Measurements from ENCODE around the gene CAMK1.

Gene CAMK1

DNA sequence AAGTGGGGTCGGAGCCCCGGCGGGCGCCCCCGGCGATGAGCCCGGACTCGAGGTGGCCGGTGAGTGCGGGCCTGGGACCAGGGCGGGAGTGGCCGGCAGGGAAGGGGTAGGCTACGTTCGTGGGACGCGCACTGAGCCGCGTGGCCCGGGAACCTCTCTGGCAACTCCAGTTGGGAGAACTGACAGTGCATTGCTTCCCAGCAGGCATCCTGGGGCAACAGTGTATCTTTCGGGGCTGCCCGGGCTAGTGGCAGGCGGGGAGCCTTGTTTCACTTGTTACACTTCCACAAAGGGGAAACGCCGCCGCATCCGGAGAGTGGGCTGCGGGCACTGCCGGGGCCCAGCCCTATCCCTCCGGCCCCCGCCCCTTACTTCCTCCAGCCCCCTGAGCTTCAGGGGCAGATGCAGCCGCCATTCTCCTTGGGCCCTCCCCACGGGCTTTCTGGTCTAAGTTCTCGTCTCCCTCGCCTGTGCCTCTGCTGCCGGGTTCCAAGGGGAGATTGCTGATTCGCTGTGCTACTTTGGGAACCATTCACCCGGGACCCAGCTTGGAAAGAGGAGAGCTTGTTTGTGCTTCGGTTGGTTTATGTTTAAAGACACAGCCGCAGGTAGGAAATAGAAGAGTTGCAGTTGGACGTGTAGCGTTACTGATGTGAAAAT lies 37.5 kb downstream of the CAMK1 start:
- DNase-seq, result peak; percentile 50

DNA sequence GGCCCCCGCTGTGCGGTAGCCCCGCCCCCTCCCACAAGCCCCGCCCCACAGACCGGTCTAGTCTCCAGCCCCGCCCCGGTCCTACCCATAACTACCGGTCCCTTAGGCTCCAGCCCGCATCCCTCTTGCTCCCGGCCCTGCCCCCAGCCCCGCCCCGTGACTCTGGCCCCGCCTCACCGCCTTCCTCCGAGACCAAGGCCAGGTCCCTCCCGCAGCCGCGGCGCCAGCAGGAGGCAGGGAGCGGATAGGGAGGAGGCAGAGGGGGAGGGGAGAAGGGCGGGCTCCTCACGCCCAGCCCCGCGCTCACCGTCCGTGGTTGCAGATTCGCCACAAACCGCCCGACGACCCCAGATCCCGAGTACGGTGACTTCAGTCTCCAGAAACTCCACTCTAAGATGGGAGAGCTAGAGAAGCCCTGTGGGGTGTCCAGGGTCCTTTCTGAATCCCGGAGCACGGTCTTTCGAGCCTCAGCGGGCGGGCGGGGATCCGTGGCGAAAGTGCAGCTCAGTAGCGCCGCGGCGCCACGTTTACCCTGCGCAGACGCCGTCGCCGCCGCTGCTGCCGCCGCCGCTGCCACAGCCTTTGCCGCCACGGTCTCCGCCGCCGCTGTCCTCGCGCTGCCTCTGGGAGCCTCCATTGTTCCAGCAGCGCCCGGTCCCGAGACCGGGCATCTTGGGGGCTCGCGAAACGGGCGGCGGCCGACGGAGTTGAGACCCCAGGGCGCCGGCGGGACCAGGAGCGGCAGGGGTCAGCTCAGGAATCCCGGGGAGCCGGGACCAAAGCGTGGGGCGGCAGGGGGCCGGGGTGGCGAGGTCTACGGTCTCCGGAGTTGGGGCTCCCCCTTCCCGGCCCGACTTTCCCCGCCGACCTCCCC lies 38.3 kb downstream of the CAMK1 start, which contains the start of gene BRPF1:
Gene BRPF1, plus strand, starts transcription at position 530 of the 874 bp plus-strand sequence. CDS start 2,406 bp downstream, outside the sequence.
- DNase-seq, result peak; percentile 100

DNA sequence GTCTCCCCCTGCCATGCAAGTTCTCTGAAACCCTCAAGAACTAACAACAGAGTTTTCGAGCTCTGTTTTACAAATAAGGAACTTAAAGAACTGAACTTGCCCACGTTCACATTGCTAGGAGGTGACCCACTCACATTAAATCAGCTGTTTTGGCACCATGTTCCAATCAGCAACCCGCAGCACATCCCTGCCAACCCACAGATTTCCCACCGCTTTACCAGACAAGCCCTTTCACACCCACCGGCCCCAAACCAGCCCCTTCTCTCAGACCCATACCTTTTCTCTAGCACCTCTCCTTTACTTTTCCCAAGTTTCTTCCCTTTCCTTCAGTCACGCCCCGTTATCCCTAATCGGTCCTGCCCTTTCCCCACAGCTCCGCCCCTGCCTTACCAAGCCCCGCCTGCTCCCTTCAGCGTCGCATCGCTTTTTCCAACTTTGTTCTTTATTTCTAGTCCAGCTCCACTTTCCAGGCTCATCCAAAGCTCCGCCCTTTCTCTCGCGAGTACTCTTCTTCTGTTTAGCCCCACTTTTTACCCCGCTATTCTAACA lies 39.0 kb downstream of the CAMK1 start:
- DNase-seq, result no peak

DNA sequence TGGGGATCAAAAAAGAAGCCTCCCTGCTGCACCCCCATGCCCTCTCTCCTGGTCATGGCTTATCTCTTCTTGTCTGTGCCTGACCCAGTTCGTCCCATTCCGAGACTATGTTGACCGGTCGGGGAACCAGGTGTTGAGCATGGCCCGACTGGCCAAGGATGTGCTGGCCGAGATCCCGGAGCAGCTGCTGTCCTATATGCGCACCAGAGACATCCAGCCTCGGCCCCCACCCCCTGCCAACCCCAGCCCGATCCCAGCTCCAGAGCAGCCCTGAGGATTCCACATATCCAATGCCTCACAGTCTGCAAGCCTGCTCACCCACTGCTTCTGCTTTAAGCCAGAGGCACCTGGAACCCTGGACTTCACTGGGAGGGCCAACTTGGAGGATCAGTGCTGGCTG lies 40.3 kb downstream of the CAMK1 start:
- no peak for DNase-seq

DNA sequence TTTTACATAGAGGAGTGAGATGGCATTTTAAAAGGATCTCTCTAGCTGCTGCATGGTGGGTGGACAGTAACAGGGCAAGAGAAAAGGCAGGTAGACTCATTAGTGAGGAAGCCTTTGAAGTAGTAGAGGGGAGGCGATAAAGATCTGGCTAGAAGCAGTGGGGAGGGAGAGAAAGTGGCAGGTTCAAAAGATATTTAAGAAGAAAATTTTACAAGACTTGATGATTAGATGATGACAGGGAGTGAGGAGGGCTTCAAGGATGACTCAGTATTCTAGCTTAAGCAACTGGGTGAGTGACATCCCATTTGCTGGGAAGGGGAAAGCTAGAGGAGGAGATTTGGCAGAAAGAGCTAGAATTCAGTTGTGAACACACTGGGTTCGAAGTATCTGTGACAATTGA lies 42.0 kb downstream of the CAMK1 start:
- no peak for DNase-seq

DNA sequence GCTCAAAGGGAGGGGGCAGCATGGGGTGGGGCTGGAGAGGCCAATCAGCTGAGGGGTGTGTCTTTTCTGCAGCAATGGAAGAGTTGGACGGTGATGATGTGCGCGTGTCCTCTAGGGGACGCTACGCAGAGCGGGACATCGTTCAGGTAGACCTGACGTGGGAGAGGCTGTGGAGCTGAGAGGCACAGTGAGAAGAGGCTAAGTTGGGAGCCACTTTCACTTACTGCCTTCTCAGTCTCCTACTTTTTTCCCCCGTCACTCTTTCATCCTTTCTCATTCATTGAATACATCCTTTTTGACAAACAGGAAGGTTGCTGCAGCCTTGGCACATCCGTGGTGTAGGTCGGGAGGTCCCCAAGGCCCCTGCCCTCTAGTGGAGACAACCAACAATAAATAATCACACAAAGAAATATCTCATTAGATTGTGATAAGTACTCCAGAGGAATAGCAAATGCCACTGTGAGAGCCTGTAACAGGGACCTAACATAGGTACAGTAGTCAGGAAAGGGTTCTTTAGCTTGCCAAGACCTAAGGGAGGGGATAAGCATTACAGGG lies 42.6 kb downstream of the CAMK1 start:
- DNase-seq, result peak; percentile 70

DNA sequence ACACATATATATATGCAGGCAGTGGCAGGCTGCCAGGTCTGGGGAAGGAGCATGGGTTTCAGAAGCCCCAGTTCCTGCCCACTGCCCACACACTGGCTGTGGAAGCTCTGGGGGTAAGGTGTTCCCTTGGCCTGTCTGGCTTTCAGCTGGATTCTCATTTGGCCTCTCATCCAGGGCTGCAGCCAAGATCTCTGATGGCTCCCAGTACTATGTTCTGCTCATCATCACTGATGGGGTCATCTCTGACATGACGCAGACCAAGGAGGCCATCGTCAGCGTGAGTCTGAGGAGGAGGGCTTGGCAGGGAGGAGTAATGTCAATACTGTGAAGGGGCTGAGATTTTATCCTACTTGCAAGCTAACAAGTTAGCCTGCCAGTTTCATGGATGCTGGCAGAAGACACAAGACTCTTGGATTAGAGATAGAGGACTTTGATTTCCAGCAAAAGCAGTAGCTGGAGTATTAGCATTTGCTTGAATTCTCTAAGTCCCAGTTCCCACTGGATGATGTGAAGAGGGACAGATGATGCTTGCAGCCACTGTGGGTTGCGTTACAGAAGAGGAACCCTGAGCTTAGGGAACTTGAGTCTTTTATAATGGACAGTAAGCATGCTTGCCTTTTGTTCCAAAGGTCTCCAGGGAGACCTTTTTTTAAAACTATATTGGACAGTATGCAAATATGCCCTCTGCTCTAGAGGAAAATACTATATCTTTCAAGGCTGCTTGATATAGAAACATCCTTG lies 43.8 kb downstream of the CAMK1 start:
- no peak for DNase-seq

DNA sequence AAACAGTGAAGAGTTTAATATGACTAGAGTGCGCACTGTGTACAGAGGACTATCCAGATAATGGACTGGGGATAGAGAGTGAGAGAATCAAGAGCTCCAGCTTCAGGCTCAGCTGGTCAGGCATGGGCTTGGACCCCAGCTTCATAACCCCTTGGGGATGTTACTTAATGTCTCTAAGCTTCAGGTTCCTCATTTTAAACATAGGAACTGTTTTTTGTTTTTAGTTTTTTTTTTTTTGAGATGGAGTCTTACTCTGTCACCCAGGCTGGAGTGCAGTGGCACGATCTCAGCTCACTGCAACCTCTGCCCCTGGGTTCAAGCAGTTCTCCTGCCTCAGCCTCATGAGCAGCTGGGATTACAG lies 48.1 kb downstream of the CAMK1 start:
- no peak for DNase-seq

DNA sequence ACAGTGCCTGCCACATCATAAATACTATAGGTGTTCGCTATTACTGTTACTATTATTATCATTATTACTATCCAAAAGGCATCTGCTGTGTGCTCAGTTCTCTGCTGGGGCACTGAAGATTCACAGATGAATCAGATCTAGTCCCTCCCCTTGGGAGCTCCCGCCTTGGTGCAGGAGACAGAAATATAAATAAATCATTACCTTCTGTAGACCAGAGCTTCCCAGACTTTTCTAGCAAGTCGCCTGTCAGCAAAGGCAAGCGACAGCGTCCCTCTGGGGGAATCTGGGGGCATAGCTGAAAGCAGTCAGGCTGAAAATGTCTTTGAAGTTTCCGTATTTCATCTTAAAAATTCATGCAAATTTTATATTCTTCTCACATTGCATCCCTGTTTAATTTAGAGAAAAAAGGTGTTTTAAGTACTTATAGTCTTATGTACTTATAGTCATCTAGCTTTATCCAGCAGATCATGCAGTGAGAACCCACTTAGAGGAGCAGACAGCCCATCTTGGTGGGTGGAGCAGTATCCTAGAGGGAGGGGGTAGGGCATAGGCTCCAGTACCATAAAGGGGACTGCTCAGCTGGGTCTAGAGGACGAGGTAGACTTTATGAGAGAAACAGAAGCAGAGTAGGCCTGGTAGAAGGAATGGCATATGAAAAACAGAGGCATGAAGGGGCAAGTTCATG lies 48.6 kb downstream of the CAMK1 start:
- DNase-seq, result no peak

DNA sequence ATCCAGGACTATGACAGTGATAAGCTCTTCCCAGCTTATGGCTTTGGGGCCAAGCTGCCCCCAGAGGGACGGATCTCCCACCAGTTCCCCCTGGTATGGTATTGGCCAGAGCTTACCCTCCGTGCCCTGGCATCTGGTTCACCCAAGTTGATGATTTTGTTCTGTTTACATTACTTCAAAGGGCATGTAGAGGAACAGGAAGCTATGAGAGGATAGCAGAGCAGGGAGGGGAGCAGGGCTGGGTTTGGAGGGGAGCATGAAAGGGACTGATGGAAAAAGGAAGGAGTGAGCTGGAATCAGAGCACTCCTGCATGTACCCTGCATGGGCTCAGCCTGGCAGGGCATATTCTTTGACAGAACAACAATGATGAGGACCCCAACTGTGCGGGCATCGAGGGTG lies 51.6 kb downstream of the CAMK1 start:
- DNase-seq, result no peak

DNA sequence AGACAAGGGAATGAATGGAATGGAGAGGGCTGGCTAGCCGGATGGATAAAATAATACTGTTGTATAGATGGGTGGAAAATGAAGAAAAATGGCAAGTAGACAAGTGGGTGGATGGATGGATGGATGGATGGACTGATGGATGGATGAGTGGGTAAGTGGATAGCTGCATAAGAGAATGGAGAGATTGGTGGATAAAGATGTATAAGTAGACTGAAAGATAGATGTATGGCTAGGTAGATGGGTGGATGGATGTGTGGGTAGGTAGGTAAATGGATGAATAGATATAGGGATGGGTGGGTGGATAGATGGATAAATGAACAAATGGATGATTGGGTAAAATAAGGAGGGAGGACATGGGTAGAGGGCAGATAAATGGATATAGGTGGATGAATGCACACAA lies 52.2 kb downstream of the CAMK1 start:
- DNase-seq, result no peak

DNA sequence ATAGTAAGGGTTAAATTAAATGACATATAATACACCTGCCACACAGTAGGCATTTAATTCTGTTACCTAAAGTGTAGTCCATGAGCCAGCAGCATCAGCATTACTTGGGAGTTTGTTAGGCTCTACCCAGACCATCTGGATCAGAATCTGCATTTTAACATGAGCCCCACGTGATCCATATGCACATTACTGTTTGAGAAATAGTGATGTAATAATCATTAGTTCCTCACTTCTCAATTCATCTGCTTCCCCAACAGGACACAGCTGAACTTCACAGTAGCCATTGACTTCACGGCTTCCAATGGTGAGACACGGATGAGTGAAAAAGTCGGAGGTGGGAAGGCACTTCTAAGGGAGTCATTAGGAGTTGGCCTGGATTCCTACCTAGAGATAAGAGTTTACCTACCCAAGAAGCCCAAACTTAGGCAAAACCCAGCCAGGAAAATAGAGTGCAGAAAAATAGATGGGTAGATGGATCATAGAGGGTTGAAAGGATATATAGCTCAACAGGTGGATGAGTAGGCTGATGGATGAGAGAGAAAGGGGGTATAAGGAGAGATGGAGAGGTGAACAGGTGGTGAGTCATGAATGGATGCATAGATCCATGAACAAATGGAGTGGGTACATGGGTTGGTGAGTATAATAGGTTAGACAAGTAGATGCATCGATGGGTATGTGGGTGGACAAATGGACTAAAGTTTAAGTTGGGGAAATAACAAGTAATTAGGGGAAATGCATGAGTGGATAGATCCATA lies 52.8 kb downstream of the CAMK1 start:
- DNase-seq, result no peak

DNA sequence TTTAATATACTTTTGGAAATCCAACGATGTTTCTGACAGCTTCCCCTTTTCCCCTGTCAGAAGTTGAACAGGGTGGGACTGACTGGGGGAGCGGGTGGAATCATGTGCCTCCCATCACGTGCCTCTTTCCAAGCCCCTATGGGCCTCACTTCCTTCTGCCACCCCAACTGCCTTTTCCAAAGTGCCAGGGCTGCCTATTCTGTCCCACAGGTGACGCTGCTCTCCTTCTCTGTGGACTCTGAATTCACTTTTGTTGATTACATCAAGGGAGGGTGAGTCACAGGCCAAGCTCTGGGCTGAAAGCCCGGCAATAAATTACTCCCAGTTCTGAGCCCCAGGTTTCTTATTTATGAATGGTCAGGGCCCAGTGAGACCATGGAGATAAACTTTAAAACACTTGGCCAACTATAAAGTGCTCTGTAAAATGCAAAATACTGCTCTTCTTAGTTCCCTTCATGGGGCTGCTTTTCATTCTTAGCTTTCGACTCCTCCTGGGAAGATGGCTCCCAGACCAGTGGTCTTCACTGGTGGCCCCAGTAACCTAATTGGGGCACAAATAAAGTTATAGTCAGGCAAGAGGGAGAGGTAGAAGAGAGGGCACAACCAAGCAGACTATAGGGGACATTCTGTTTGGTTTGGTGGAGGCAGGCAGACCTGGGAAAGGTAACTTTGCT lies 53.8 kb downstream of the CAMK1 start:
- DNase-seq, result peak; percentile 38

DNA sequence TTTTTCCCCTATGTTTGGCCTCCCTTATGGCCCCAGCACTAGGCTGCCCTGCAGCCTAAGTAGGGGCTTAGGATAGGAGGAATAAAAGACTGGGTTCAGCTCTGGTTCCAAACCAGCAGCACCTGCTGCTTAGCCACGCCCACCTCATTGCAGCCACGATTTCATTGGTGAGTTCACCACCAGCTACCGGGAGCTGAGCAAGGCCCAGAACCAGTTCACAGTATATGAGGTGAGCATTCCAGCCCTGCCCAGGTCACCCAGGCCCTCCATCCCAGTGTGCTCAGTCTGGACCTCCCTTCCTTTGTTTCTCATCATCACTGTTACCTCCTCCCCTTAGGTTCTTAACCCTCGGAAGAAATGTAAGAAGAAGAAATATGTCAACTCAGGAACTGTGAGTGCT lies 54.6 kb downstream of the CAMK1 start:
- no peak for DNase-seq

DNA sequence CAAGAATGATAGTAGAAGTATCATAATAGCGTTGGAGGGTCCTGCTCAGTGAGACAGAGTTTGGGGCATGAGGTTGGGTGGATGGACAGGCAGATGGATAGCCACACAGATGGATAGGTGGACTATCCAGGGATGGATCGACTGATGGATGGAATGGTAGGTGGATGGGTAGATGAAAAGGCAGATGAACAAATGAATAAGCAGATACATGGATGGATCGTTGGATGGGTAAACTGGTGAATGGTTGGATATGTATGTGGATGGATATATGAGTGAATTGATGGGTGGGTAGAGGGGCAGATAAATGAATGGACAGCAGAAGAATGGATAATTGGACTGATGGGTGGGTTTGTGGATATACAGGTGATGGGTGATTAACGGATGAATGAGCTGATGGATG lies 56.6 kb downstream of the CAMK1 start:
- DNase-seq, result no peak

DNA sequence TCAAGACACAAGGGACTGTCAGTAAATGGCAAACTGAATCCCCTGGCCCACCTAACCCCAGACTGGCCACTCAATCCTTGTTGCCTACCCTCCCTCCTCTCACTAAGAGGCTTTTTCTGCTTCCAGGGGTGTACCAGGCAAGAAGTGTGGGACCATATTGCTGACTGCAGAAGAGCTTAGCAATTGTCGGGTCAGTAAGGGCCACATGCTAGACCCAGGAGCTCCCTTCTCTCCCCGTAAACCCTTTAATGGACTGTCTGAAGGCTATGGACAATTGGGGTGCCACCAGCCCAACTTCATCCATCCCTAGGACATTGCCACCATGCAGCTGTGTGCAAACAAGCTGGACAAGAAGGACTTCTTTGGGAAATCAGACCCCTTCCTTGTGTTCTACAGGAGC lies 57.3 kb downstream of the CAMK1 start:
- DNase-seq, result no peak

DNA sequence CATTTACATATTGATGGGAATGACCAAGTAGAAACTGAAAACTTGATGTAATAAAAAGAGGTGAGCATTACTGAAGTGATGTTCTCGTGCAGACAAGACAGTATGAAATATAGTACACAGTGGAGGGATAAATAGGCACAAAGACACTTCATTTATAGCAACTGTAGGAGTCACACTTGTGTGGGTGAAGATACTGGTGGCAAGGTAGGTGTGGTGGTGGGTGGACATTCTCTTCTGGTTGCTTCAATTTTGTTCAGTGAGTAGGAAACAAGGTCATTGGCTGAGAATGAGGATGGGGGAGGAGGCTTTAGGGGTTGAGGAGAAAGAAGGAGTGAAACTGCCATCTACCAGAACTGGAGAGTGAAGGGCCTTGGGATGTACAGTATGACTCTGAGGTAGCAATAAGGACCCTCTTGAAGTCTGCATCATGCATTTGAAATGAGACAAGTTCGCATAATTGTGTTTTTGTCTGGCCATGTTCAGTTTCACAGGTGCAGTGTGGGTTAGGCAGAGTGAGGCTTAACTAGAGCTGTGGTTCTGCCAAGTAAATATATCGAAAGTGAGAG lies 59.5 kb downstream of the CAMK1 start:
- no peak for DNase-seq

Data from CD4-positive, alpha-beta T cell treated with Interleukin-17A for 4 hours (primary cell).